Measurements from ENCODE around the gene CAV2.

The CAV2 gene

DNA sequence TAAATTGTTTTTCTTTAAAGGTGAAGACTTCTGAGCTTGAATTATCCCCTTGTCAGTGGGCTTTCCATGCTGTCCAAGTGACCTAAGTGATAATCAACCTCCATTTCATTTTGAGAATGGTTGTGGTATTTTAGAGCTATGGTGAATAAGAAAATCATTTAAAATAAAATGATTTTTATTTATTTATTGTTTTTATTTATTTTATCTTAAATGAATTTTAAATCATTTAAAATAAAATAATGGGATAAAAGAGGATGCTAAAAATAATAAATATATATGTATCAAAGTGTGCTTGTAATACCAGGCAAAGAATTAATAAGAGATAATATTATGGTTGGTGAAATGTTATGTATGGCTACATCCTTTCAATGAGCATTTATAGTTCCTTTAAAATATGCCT, 49.8 kb downstream of the CAV2 start:
- no peak for FAIRE-seq

DNA sequence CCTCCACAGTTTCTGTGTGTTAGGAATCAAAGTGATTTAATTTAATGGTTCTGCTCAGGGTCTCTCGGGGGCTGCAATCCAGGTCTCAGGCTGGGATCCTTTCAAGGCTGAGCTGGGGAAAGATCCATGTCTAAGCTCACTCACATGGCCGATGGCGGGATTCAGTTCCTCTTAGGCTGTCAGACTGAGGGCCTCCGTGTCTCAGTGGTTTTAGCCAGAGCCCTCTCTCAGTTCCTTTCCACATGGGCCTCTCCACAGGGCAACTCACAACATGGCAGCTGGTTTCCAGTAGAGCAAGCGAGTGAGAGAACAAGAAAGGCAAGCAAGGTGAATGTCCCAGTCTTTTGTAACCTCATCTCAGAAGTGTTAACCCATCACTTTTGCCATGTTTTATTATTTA, 52.2 kb downstream of the CAV2 start:
- no peak for FAIRE-seq

DNA sequence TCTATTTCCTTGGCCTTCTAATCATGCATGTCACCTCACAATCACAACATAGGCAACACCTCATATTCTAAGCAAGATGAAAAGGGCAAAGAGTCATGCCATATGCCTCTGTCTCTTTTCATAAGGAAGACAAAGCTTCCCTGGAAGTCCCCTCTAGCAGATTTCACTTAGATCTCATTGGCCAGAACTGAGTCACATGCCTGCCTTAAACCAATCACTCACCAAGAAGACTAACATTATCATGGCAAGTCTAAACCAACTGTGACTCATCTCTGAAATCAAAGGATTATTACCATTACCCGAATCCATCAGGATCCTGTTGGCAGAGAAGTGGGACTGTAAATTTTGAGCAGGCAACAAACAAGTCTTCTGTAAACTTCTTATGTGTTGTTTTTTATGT, 53.1 kb downstream of the CAV2 start:
- no peak for FAIRE-seq

DNA sequence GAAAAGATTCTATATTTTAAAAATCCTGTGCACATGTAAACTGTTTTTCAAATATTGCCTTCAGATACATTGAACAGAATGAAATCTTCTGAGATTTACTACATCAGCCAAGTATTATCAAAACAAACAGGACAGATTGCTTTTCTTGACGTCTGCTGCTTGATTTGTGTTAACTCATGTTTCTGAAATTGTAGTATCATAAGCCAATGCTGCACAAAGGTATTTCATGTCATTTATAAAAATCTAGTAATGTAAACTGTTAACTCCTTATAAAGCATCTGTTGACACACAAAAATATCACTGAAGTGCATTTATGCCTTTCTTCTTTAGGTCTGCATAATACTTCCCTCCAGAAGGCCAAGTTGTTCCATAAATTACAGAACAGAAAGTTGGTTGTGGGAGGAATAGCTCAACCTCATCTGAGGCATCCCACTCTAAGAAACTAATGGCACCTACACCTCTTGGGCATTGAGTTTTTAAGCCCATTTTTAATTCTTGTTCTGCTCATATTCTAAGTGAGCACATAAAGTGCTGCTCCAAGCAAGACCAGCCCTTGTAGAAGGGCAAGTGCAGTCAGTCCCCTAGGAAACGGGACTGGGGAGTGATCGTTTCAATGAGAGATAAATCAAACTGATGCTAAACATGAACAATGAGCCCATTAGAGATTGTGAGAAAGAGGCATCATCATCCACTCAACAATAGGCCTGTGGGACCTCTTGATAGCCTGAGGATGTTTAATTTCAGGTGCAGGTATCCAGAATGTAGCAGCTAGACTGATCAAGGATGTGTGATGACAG, 53.8 kb downstream of the CAV2 start:
- no peak for FAIRE-seq

DNA sequence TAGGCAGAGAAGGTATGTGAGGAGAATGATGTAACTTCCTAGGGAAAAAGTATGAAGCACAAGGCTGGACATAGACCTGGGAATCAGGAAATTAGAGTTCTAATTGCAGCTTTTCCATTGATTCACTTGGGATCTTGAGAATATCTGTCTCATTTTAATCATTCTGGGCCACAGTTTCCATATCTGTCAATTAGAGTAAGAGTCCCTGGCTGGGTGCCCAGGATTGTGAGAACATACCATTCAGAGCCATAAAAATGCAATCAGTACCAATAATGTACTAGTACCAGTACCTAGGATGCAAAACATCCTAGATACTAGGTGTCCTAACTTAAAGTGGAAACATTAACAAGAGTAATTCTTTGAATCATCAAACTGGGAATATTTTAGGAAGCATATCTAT, 54.9 kb downstream of the CAV2 start:
- no peak for FAIRE-seq

DNA sequence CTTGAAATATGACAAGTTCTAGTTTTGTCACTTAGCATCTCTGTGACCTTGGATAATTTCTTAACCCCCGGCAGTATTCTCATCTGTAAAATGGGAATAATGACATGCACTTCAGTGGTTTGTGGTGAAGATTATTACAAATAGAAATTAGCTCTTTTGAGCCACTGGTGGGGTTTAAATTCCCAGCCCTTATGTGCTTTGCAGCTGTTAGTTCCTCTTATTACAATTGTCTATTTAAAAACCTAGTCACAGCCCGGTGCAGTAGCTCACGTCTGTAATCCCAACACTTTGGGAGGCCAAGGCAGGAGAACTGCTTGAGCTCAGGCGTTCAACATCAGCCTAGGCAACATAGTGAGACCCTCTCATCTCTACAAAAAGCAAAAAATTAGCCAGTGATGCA, 55.4 kb downstream of the CAV2 start:
- FAIRE-seq, result no peak

DNA sequence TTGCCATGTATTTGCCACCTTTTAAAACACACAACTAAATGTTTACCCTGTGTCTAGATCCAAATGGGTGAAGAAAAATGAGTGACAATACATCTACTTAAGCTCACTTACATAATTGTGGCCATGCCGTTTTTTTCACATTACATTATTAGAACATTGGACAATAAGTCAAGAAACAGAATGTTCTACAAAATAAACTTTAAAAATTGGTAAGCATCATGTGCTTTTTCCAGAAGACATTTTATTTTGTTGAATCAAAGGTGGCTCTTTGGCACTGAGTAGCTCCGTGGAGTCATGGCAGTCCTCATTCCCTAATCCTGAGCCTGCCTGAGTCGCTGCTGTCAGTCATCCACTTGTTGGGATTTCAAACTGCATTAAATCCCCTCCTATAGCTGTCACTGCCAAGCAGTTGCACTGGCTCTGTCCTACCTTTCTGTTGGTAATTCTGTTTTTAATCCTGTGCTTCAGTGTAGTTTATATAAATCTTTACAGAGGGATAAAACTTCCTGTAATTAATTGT, 57.6 kb downstream of the CAV2 start:
- FAIRE-seq, result no peak

DNA sequence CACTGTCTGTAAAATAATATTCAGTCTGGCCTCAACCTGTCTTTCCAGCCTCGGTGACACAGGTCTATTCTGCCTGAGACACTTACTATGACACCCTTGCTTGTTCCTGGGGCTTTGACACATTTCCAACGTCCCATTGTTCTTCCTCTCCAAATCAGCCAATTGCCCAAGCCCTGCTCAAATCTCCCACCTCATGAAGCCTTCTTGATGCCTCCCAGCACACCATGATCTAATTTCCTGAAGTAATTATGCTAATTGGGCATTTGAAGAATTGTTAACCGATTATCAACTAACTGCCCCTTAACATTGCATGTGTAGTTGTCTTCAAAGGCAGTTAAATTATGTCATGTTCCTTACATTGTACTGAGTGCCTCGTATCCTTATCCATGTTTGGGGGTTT, 58.4 kb downstream of the CAV2 start:
- FAIRE-seq, result no peak

Measured in islet of Langerhans (tissue), 1 donor.